ENCODE measurements around the gene SLX1A. TPM values are rescaled to one million over a fixed set of nuclear protein-coding genes. Genes with fewer than 3 reads are reported as not detected.

SLX1A gene
- 15.9 and 17.8 TPM in 2 replicates for total RNA-seq

GRCh38 chr16:30193615-30194014, at the start of gene SLX1A, which contains the start of gene BOLA2B:
TSS of gene SLX1A (plus strand) at chr16:30193875. CDS start at chr16:30194085, 210 bp downstream.
TSS of gene BOLA2B (minus strand) at chr16:30193666. CDS start at chr16:30193595, 71 bp downstream.

GRCh38 chr16:30183233-30184095, 10.2 kb upstream of the SLX1A start, which contains the start of gene CORO1A:
TSS of gene CORO1A (plus strand) at chr16:30183602. CDS start at chr16:30185210, 1,608 bp downstream.

GRCh38 chr16:30199049-30199448, 5.4 kb downstream of the SLX1A start, which contains the start of gene SULT1A3:
TSS of gene SULT1A3 (plus strand) at chr16:30199255. CDS start at chr16:30200729, 1,474 bp downstream.

Small RNA genes within 50 kb of the gene (small RNA-seq; reads per million reads assigned to genes)
- not detected for gene AC106782.4

Other genes starting within 250 kb of the SLX1A start
- gene TMEM219, start 231.8 kb upstream of the SLX1A start, total RNA-seq: 76.1 and 95.6 TPM in 2 replicates
- gene TAOK2, start 220.0 kb upstream of the SLX1A start, total RNA-seq: 61.0 and 61.7 TPM in 2 replicates
- gene HIRIP3, start 198.3 kb upstream of the SLX1A start, total RNA-seq: 3.7 and 7.4 TPM in 2 replicates
- 22.2 and 42.6 TPM in 2 replicates for gene INO80E, start 197.6 kb upstream of the SLX1A start, total RNA-seq
- not detected in 2 replicates for gene DOC2A, start 182.8 kb upstream of the SLX1A start, total RNA-seq
- gene C16orf92, start 170.7 kb upstream of the SLX1A start, total RNA-seq: not detected in 2 replicates
- gene TLCD3B, start 162.6 kb upstream of the SLX1A start, total RNA-seq: 0.12 TPM in 1 of 2 replicates, not detected in the other
- 648 and 853 TPM in 2 replicates for gene ALDOA, start 128.1 kb upstream of the SLX1A start, total RNA-seq
- 163 and 189 TPM in 2 replicates for gene PPP4C, start 117.9 kb upstream of the SLX1A start, total RNA-seq
- 0.32 and 0.36 TPM in 2 replicates for gene TBX6, start 102.0 kb upstream of the SLX1A start, total RNA-seq
- 25.8 and 26.2 TPM in 2 replicates for gene YPEL3, start 97.7 kb upstream of the SLX1A start, total RNA-seq
- 0.73 and 0.81 TPM in 2 replicates for gene GDPD3, start 80.3 kb upstream of the SLX1A start, total RNA-seq
- 44.9 and 57.8 TPM in 2 replicates for gene MAPK3, start 70.7 kb upstream of the SLX1A start, total RNA-seq
- 0.49 and 0.73 TPM in 2 replicates for gene CORO1A, start 10.3 kb upstream of the SLX1A start, total RNA-seq
- gene BOLA2B, start 209 bp upstream of the SLX1A start, total RNA-seq: 26.1 and 65.0 TPM in 2 replicates
- gene SULT1A3, start 5.4 kb downstream of the SLX1A start, total RNA-seq: 3.7 and 3.8 TPM in 2 replicates
- gene NPIPB13, start 54.6 kb downstream of the SLX1A start, total RNA-seq: 0.65 TPM in 1 of 2 replicates, not detected in the other
- gene CD2BP2, start 161.4 kb downstream of the SLX1A start, total RNA-seq: 28.8 and 30.7 TPM in 2 replicates
- gene TBC1D10B, start 176.6 kb downstream of the SLX1A start, total RNA-seq: 45.1 and 47.4 TPM in 2 replicates
- gene MYL11, start 180.9 kb downstream of the SLX1A start, total RNA-seq: not detected in 2 replicates
- 0.12 and 0.32 TPM in 2 replicates for gene SEPTIN1, start 188.7 kb downstream of the SLX1A start, total RNA-seq
- gene ZNF48, start 201.5 kb downstream of the SLX1A start, total RNA-seq: 6.3 and 8.0 TPM in 2 replicates
- gene ZNF771, start 213.7 kb downstream of the SLX1A start, total RNA-seq: 10.8 and 11.5 TPM in 2 replicates
- gene DCTPP1, start 236.2 kb downstream of the SLX1A start, total RNA-seq: 7.3 and 8.6 TPM in 2 replicates